ENCODE measurements around the gene ATP2C2. TPM values are rescaled to one million over a fixed set of nuclear protein-coding genes. Genes with fewer than 3 reads are reported as not detected.

The ATP2C2 gene
- total RNA-seq, 6 donors from 2014 or later, result 36.6 to 153 (median 61.5) TPM

GRCh38 chr16:84378567-84378966, 10.2 kb downstream of the ATP2C2 start:
- no peak overlapping the region for H3K4me3 ChIP-seq
- DNase-seq, result peak in 1 of 2 donors; percentile 67
- no peaks in the 10 kb centered on the region for H3K9me3 ChIP-seq
- H3K36me3 ChIP-seq, result no peaks in the 10 kb centered on the region
- no peaks in the 10 kb centered on the region for H3K27me3 ChIP-seq
- TF ChIP-seq POLR2AphosphoS5 (IDR thresholded peaks at IDR 0.05) (no peak), POLR2A (IDR thresholded peaks at IDR 0.05) (no peak), EP300 (IDR thresholded peaks at IDR 0.05) (no peak), CTCF (IDR thresholded peaks at IDR 0.05) (no peak)
- ATAC-seq (ENCODE audit: low FRiP score in 2 of 2), result no peak
- 72 to 89% methylated on average over 12 to 13 of the region's 13 CpGs for WGBS, 2 donors
- H3K27ac ChIP-seq, result peak overlapping the region in 2 of 4 donors; percentile 43 to 57
- peaks cover 3 to 25% (median 18%) of the 10 kb centered on the region in 4 donors for H3K4me1 ChIP-seq

- ATAC-seq (ENCODE audit: low FRiP score in 2 of 2) (peak; percentile 5 to 49), DNase-seq (peak in 1 of 2 donors; percentile 79)
- Histone ChIP-seq H3K27ac (peak overlapping the region in 3 of 4 donors; percentile 35 to 57 (median 43)), H3K4me1 (peaks cover 3 to 20% (median 17%) of the 10 kb centered on the region in 4 donors), H3K27me3 (no peaks in the 10 kb centered on the region), H3K9me3 (no peaks in the 10 kb centered on the region), H3K36me3 (no peaks in the 10 kb centered on the region), H3K4me3 (no peak overlapping the region)
- TF ChIP-seq EP300 (IDR thresholded peaks at IDR 0.05) (no peak), POLR2AphosphoS5 (IDR thresholded peaks at IDR 0.05) (no peak), CTCF (IDR thresholded peaks at IDR 0.05) (no peak), POLR2A (IDR thresholded peaks at IDR 0.05) (no peak)
- WGBS, 2 donors, result 60 to 65% methylated on average over 7 to 10 of the region's 11 CpGs
These were observed 10.8 kb downstream of the ATP2C2 start for GRCh38 chr16:84379008-84379708.

GRCh38 chr16:84379709-84380362, 11.5 kb downstream of the ATP2C2 start:
- DNase-seq (peak in 1 of 2 donors; percentile 55), ATAC-seq (ENCODE audit: low FRiP score in 2 of 2) (peak; percentile 19 to 52)
- Histone ChIP-seq H3K4me1 (peaks cover 3 to 18% (median 16%) of the 10 kb centered on the region in 4 donors), H3K27me3 (no peaks in the 10 kb centered on the region), H3K36me3 (no peaks in the 10 kb centered on the region), H3K4me3 (no peak overlapping the region), H3K27ac (peak overlapping the region in 3 of 4 donors; percentile 35 to 49 (median 43)), H3K9me3 (no peaks in the 10 kb centered on the region)
- 28 to 31% methylated on average over 3 of the region's 3 CpGs for WGBS, 2 donors
- no peak for TF ChIP-seq EP300 (IDR thresholded peaks at IDR 0.05)
- no peak for TF ChIP-seq CTCF (IDR thresholded peaks at IDR 0.05)
- TF ChIP-seq POLR2AphosphoS5 (IDR thresholded peaks at IDR 0.05), result no peak
- no peak for TF ChIP-seq POLR2A (IDR thresholded peaks at IDR 0.05)

GRCh38 chr16:84380405-84380804, 12.1 kb downstream of the ATP2C2 start:
- no peaks in the 10 kb centered on the region for H3K36me3 ChIP-seq
- no peaks in the 10 kb centered on the region for H3K27me3 ChIP-seq
- peaks cover 3 to 18% (median 16%) of the 10 kb centered on the region in 4 donors for H3K4me1 ChIP-seq
- WGBS, 2 donors, result 40 to 52% methylated on average over 7 to 8 of the region's 8 CpGs
- no peak overlapping the region for H3K4me3 ChIP-seq
- ATAC-seq (ENCODE audit: low FRiP score in 2 of 2) (peak; percentile 35 to 53), DNase-seq (peak in 1 of 2 donors; percentile 62)
- H3K27ac ChIP-seq, result peak overlapping the region in 3 of 4 donors; percentile 24 to 49 (median 43)
- no peaks in the 10 kb centered on the region for H3K9me3 ChIP-seq
- TF ChIP-seq EP300 (IDR thresholded peaks at IDR 0.05), result no peak
- TF ChIP-seq CTCF (IDR thresholded peaks at IDR 0.05), result no peak
- no peak for TF ChIP-seq POLR2AphosphoS5 (IDR thresholded peaks at IDR 0.05)
- TF ChIP-seq POLR2A (IDR thresholded peaks at IDR 0.05), result no peak
